Measurements from ENCODE around the gene DDX23. TPM values are rescaled to one million over a fixed set of nuclear protein-coding genes. Genes with fewer than 3 reads are reported as not detected.

The DDX23 gene
- 47.3 and 54.2 TPM in 2 replicates for total RNA-seq

DNA sequence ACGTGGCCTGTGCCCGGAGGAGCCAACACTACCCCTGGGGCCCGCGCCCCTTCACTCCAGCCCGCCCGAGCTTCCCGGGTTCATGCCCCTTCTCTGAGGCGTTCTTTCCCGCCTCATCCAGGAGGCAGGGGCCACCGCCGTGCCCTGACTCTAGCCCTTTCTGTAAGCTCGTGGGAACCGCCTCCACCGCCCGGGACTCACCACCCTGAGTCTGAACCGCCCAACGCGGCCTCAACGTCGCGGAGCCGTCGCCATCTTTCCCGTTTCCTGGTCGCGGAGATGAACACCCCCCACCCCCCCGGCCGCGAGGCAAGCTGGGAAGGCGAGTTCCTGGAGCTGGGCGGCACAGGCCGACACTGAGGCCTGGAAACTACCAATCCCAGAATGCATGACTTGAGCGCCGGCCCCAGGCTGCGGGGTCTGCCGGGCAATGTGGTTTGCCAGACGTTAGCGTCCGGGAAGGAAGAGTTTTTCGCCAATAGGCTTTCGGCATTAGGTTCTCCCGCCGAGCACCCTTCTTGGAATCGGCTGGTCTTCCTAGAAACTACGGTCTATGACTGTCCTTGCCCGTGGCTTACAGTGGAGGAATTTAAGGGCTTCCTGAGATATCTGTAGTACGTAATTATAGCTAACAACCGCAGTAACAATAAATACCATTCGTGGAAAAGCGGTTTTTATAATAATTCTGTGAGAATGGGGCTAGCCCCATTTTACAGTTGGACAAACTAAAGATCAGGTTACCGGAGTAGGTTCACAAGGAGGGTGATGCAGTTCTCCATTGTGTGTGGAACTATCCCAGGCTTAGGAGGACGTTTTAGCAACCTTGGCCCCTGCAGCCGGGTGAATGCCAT, at the start of gene DDX23:
TSS of gene DDX23 (minus strand) at position 281 of the 851 bp plus-strand sequence. CDS start 6,381 bp downstream, outside the sequence.

DNA sequence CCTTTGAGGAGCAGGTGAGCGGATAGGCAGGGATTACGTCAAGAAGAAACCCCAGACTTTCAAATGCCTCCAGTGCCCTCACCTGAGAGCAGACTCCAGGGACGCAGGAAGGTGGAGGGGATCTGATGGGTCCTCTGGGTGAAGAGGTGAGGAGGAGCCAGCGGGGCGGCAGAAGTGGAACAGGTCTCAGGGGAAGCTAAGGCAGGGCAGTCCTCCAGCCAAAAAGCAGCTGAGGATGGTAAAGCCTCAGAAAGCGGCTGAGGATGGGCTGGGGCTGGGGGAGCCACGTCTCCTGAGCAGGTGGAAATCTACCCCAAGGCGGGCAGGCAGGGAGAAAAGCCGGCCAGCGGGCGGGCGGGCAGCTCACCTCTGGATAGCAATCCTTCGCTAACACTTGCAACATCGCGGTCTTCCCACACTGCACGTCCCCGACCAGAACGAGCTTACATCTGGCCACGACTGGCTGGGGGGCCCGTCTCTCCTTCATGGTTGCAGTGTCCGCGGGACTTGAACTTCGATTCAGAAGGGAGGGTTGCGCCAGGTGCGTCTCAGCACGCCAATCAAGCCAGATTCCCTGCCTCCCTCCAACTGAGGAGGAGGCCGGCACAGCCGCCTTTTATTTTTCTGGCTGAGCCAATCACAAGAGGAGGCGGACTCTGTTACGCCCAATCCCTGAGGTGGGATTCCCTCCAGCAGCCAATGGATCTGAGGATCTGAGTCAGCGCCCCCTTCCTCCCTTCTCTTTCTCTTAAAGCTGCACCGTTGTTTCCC, 13.5 kb upstream of the DDX23 start, which contains the start of gene RND1:
TSS of gene RND1 (minus strand) at position 590 of the 771 bp plus-strand sequence. CDS start at position 487, 103 bp downstream.

DNA sequence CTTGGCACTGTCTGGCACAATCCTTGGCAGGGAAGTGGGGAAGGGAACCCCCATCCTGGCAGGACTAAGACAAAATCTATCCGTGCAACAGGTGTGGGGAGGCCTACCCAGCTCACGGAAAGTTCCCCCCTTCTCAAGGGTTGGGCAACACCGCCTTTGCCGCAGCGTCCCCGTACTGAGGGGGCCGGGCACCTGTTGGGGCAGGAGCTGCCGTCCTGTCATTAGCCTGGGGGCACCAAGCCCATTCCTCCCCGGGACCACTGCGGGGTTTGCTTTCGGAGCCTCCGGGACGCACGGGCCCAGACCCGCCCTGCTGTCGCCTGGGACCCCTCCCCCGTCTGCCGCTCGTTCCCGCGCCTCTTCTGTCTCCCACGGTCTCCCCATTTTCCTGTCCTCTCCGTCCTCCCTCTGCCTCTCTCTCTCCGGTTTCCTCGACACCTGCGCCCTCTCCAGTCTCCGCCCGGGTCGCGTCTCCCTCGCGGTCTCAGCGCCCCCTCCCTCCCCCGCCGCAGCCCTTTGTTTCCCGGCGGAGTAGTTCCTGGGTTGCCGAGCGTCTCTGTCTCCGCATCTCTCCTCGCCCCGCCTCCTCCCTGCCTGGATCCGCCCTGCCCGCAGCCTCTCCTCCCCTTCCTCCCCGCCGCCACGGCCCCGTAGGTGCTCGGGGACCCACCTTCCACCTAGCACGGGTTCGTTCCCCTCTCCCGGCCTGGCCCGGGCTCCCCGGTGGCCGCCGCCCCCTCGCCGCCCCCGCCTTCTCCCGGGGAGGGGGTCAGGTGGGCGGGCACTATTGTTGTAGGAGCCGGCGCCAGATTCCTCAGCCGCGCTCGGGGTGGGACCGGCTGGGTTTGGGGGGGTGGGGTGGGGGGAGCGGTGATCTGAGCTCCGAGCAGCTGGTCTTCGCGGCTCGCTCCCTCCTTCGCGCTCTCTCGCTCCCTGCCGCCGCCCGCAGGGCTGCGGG, 33.8 kb downstream of the DDX23 start, which contains the start of gene CACNB3:
TSS of gene CACNB3 (plus strand) at position 624 of the 958 bp plus-strand sequence. CDS start 434 bp downstream, outside the sequence.

DNA sequence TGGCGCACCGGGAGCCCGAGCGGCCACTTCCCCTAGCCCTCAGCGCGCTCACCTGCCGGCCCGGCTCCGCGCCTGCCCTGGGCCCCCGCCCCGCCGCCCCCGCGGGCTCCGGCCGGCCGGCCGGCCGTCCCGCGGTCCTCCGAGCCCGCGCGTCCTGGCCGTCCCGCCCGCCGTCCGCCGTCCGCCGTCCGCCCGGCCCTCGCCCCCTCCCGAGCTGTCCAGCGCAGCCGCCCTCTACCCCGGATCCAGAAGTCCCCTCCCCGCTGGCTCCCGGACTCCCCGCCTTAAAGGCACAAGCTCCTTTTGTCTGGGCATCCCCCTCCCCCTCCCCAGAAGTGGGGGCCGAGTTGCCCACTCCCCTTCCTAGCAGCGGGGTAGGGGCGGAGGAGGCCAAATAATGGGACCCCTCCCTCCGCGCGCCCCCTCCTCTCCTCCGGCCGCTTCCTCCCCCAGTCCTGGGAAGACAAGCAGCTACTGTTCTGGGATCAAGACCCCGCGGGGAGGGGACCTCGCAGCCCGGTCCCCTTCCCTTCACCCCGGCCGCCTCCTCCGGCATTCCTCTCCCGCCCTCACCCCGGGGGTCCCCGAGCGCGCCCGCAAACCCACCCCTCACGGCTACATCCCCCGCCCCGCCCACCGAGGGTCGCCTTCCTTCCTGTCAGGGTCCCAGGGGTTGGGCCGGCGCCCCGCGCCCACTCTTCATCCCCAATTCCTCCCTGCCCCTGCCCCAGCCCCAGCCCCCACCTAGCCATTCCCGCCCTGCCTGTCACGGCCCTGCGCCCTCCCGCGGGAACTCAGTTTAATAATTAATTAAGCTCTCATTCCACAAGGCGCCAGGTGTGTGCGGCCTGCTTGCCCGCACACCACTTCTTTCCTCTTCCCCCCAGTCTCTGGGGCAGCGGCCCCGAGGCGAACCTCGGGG, 62.8 kb downstream of the DDX23 start, which contains the start of gene ADCY6:
TSS of gene ADCY6 (minus strand) at position 236 of the 922 bp plus-strand sequence. CDS start 5,655 bp downstream, outside the sequence.

Small RNA genes lying within 50 kb of the gene (small RNA-seq; reads per million reads assigned to genes)
- gene RF00019 (not detected), gene RNU6-600P (not detected)

Other genes with a start within 250 kb of the DDX23 start
- 42.2 and 56.4 TPM in 2 replicates for gene KANSL2, start 169.9 kb downstream of the DDX23 start, total RNA-seq
- gene CCNT1, start 135.5 kb downstream of the DDX23 start, total RNA-seq, result 32.0 and 41.2 TPM in 2 replicates
- gene ADCY6, start 63.1 kb downstream of the DDX23 start, total RNA-seq, result 24.0 and 24.2 TPM in 2 replicates
- gene CACNB3, start 33.7 kb downstream of the DDX23 start, total RNA-seq, result 16.9 and 21.4 TPM in 2 replicates
- 0.22 and 0.39 TPM in 2 replicates for gene RND1, start 13.7 kb upstream of the DDX23 start, total RNA-seq
- gene FKBP11, start 73.3 kb upstream of the DDX23 start, total RNA-seq, result 17.4 and 31.5 TPM in 2 replicates
- 56.8 and 66.7 TPM in 2 replicates for gene ARF3, start 105.3 kb upstream of the DDX23 start, total RNA-seq
- gene WNT10B, start 119.6 kb upstream of the DDX23 start, total RNA-seq, result under 0.01 and 0.13 TPM in 2 replicates
- gene WNT1, start 126.2 kb upstream of the DDX23 start, total RNA-seq, result not detected in 2 replicates
- gene DDN, start 147.2 kb upstream of the DDX23 start, total RNA-seq, result 0.11 and 0.13 TPM in 2 replicates
- 96.9 and 104 TPM in 2 replicates for gene PRKAG1, start 166.6 kb upstream of the DDX23 start, total RNA-seq
- gene KMT2D, start 208.6 kb upstream of the DDX23 start, total RNA-seq, result 24.5 and 25.3 TPM in 2 replicates
- gene RHEBL1, start 217.8 kb upstream of the DDX23 start, total RNA-seq, result 0.52 and 0.54 TPM in 2 replicates
- gene DHH, start 242.6 kb upstream of the DDX23 start, total RNA-seq, result under 0.01 TPM in 1 of 2 replicates, not detected in the other